GM12878 (cell line): Measurements from ENCODE around the gene BBOF1. TPM values are rescaled to one million over a fixed set of nuclear protein-coding genes. Genes with fewer than 3 reads are reported as not detected.

ENCODE experiments used
- ASH2L ChIP-seq: fragments of 300-600, 200-600 bp; sonication (generic); IDR thresholded peaks from 2 replicates; pipeline ENCODE4 v1.6.1; 2017; ENCODE audit warnings: low read depth, mild to moderate bottlenecking, borderline replicate concordance
- BCL11A ChIP-seq: IDR thresholded peaks from 2 replicates; pipeline ENCODE4 v1.6.1; 2011; ENCODE audit warnings: low read depth, low read length
- BRCA1 ChIP-seq: IDR thresholded peaks from 2 replicates; pipeline ENCODE4 v1.6.1; 2011; ENCODE audit warnings: low read depth, low read length, improper control_type of control experiment
- EGR1 ChIP-seq, 2 experiments: IDR thresholded peaks; 1 replicate in 1 of 2; 2 replicates in 1 of 2; pipeline ENCODE4 v1.6.1; 2011 to 2012; ENCODE audit warnings: low read depth in 2 of 2, low read length in 2 of 2, borderline replicate concordance in 1 of 2, mild to moderate bottlenecking in 1 of 2, moderate library complexity in 1 of 2
- EP300 ChIP-seq, 2 experiments: fragments of 150-350 bp in 1 of 2; IDR thresholded peaks; 2 replicates each; pipeline ENCODE4 v1.6.1; 2011 to 2012; ENCODE audit warnings: low read depth in 2 of 2, low read length in 2 of 2, borderline replicate concordance in 1 of 2, improper control_type of control experiment in 1 of 2, inconsistent platforms in 1 of 2; ENCODE audit not compliant: control insufficient read depth in 1 of 2
- GABPA ChIP-seq: IDR thresholded peaks from 2 replicates; pipeline ENCODE4 v1.6.1; 2014; ENCODE audit warnings: antibody characterized with exemption, low read depth, mild to moderate bottlenecking, inconsistent platforms
- GATAD2B ChIP-seq: fragments of 450-650 bp; conservative IDR thresholded peaks from 2 replicates; pipeline ENCODE4 v1.6.1; 2017; ENCODE audit warnings: low read depth, mild to moderate bottlenecking, moderate library complexity
- IKZF1 ChIP-seq: fragments of 450-650 bp; conservative IDR thresholded peaks from 2 replicates; pipeline ENCODE4 v1.6.1; 2017; ENCODE audit warnings: antibody characterized with exemption, mild to moderate bottlenecking
- LARP7 ChIP-seq: fragments of 450-650 bp; IDR thresholded peaks from 2 replicates; pipeline ENCODE4 v1.6.1; 2017; ENCODE audit warnings: mild to moderate bottlenecking
- MTA3 ChIP-seq: IDR thresholded peaks from 2 replicates; pipeline ENCODE4 v1.6.1; 2012; ENCODE audit warnings: low read length, inconsistent platforms, borderline replicate concordance
- NBN ChIP-seq: fragments of 450-650 bp; IDR thresholded peaks from 2 replicates; pipeline ENCODE4 v1.6.1; 2016
- NFYA ChIP-seq: IDR thresholded peaks from 2 replicates; pipeline ENCODE4 v1.6.1; 2011; ENCODE audit warnings: low read depth, mild to moderate bottlenecking, low read length, improper control_type of control experiment, borderline replicate concordance
- NRF1 ChIP-seq: conservative IDR thresholded peaks from 2 replicates; pipeline ENCODE4 v1.6.1; 2011; ENCODE audit warnings: mild to moderate bottlenecking, low read depth, low read length, improper control_type of control experiment
- PAX8 ChIP-seq: fragments of 450-650 bp; IDR thresholded peaks from 2 replicates; pipeline ENCODE4 v1.6.1; 2017; ENCODE audit warnings: mild to moderate bottlenecking, moderate library complexity
- POLR2A ChIP-seq: IDR thresholded peaks from 2 replicates; pipeline ENCODE4 v1.6.1; 2011; ENCODE audit warnings: low read depth, mild to moderate bottlenecking, low read length
- POLR2AphosphoS2 ChIP-seq: IDR thresholded peaks from 2 replicates; pipeline ENCODE4 v1.6.1; 2011; ENCODE audit warnings: low read depth, mild to moderate bottlenecking, low read length, improper control_type of control experiment, moderate library complexity
- RB1 ChIP-seq: fragments of 450-650 bp; formaldehyde crosslinking; IDR thresholded peaks from 2 replicates; pipeline ENCODE4 v1.6.1; 2017; ENCODE audit warnings: mild to moderate bottlenecking, borderline replicate concordance
- RELA ChIP-seq: fragments of 450-650 bp; IDR thresholded peaks from 2 replicates; pipeline ENCODE4 v1.8.0; 2014; ENCODE audit warnings: borderline replicate concordance; ENCODE audit not compliant: partially characterized antibody
- TBL1XR1 ChIP-seq: IDR thresholded peaks from 2 replicates; pipeline ENCODE4 v1.6.1; 2012; ENCODE audit warnings: low read depth, low read length, improper control_type of control experiment
- TCF3 ChIP-seq: IDR thresholded peaks from 2 replicates; pipeline ENCODE4 v1.6.1; 2012; ENCODE audit warnings: low read depth, mild to moderate bottlenecking, low read length, borderline replicate concordance; ENCODE audit not compliant: insufficient read depth
- TCF7 ChIP-seq: IDR thresholded peaks from 2 replicates; pipeline ENCODE4 v1.6.1; 2014; ENCODE audit warnings: antibody characterized with exemption, borderline replicate concordance
- ZBED1 ChIP-seq: IDR thresholded peaks from 2 replicates; pipeline ENCODE4 v1.6.1; 2016; ENCODE audit warnings: borderline replicate concordance
- ZNF24 ChIP-seq: fragments of 450-650 bp; IDR thresholded peaks from 2 replicates; pipeline ENCODE4 v1.6.1; 2017; ENCODE audit warnings: antibody characterized with exemption, mild to moderate bottlenecking
- ZNF622 ChIP-seq: fragments of 450-650 bp; IDR thresholded peaks from 2 replicates; pipeline ENCODE4 v1.6.1; 2017; ENCODE audit warnings: mild to moderate bottlenecking, inconsistent platforms
- polyA plus RNA-seq, 11 experiments: library from polyadenylated mRNA; depleted of rRNA in 4 of 11; unstranded in 6 of 11; stranded (reverse) in 5 of 11; fragments of >200 nt; fragmentation: Nextera tagmentation in 4 of 11; fragmentation: Illumina TruSeq in 1 of 11; extraction: Ambion mirVana in 4 of 11; extraction: Trizol in 1 of 11; gene quantifications; 1 replicate in 1 of 11; 2 replicates in 10 of 11; pipeline versions ENCODE4 v1.2.1 to v1.2.3, GENCODE V29; 2011 to 2016; ENCODE audit warnings: inconsistent platforms in 2 of 11, missing spikeins in 2 of 11, low read depth in 1 of 11
- total RNA-seq, 4 experiments: library from RNA; depleted of rRNA in 3 of 4; stranded (reverse); fragments of >200 nt in 3 of 4; fragmentation: Illumina TruSeq in 1 of 4; extraction: Trizol in 1 of 4; gene quantifications; 2 replicates each; pipeline versions ENCODE4 v1.2.1 to v1.2.3, GENCODE V29; 2013 to 2021
- TF ChIP-seq, protein P1 (sequence below): fragments of 450-650 bp; IDR thresholded peaks from 2 replicates; pipeline ENCODE4 v1.6.1; 2018; ENCODE audit warnings: borderline replicate concordance, mild to moderate bottlenecking; ENCODE audit not compliant: partially characterized antibody
- TF ChIP-seq, protein P2 (sequence below): IDR thresholded peaks from 2 replicates; pipeline ENCODE4 v1.6.1; 2011; ENCODE audit warnings: borderline replicate concordance, low read depth, mild to moderate bottlenecking, moderate library complexity, mixed read lengths, low read length; ENCODE audit not compliant: insufficient read depth; ENCODE audit errors: extremely low read length
- TF ChIP-seq, protein P3 (sequence below): fragments of 450-650 bp; IDR thresholded peaks from 2 replicates; pipeline ENCODE4 v1.6.1; 2017; ENCODE audit warnings: mild to moderate bottlenecking, low read depth, inconsistent platforms; ENCODE audit not compliant: poor library complexity, severe bottlenecking

Gene BBOF1
- total and polyA plus RNA-seq, 10 of the 15 experiments (the other 5 are each of a cell fraction or from before 2014, with no cell fraction given), result 0.50 to 2.6 (median 0.79) TPM

DNA sequence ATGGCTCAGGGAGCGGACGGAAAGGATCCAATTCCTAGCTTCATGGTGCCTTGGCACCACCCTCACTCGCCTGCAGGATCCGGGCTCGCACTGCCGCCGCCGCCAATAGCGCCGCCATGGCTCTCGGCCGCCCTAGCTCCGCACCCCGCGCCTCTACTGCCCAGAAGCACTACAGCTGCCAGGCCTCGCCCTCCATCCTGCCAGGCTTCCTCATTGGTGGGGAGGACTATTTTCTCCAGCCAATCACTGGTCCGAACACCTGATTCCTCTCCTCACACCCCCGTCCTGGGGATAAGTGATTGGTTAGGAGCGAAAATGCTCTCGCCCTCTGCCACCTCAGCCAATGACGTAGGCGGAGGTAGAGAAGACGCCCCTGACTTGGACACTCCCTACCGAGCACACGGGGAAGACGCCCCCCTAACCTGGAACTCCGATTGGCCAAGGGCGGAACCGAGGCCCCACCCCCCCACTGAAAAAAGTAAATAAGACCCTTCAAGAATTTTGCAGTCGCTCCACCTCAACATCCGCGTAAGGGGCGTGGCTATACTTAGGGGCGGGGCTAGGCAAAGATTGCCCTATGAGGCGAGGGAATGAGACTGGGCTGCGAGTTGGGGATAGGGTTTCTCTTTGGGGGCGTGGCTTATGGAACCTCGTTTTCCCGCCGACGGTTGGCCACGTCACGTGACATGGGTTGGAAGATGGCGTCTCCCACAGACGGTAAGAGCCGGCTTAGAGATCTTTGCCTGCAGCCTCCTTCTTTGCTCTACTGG, 65.3 kb downstream of the BBOF1 start, which contains the start of the genes ALDH6A1 and LIN52 (continued):
- TF ChIP-seq, protein P1, sequence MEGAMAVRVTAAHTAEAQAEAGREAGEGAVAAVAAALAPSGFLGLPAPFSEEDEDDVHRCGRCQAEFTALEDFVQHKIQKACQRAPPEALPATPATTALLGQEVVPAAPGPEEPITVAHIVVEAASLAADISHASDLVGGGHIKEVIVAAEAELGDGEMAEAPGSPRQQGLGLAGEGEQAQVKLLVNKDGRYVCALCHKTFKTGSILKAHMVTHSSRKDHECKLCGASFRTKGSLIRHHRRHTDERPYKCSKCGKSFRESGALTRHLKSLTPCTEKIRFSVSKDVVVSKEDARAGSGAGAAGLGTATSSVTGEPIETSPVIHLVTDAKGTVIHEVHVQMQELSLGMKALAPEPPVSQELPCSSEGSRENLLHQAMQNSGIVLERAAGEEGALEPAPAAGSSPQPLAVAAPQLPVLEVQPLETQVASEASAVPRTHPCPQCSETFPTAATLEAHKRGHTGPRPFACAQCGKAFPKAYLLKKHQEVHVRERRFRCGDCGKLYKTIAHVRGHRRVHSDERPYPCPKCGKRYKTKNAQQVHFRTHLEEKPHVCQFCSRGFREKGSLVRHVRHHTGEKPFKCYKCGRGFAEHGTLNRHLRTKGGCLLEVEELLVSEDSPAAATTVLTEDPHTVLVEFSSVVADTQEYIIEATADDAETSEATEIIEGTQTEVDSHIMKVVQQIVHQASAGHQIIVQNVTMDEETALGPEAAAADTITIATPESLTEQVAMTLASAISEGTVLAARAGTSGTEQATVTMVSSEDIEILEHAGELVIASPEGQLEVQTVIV, result peak; percentile 20
- TF ChIP-seq ZBED1 (no peak), GABPA (no peak), ZNF24 (no peak), ZNF622 (no peak), RB1 (peak; percentile 96; the same call in 1 of the 2 replicates), EP300 (IDR thresholded peaks at IDR 0.05; ENCODE audit: borderline replicate concordance in 1 of 2, control insufficient read depth in 1 of 2, low read depth in 2 of 2, low read length in 2 of 2) (no peak), EGR1 (IDR thresholded peaks at IDR 0.05; ENCODE audit: borderline replicate concordance in 1 of 2, low read depth in 2 of 2, low read length in 2 of 2) (peak in 1 of 2 experiments; percentile 67; a peak in 1 of 3 replicates), PAX8 (no peak), IKZF1 (no peak), TCF3 (no peak), LARP7 (no peak), NBN (peak; percentile 87), BCL11A (no peak), TBL1XR1 (no peak), POLR2AphosphoS2 (no peak), POLR2A (peak; percentile 92), ASH2L (no peak), MTA3 (no peak), TCF7 (no peak), GATAD2B (0 out of 2 replicates have a peak, but pooled peaks have one; percentile 4), RELA (no peak), BRCA1 (no peak), NFYA (peak; percentile 29), NRF1 (no peak)
- TF ChIP-seq, protein P2, sequence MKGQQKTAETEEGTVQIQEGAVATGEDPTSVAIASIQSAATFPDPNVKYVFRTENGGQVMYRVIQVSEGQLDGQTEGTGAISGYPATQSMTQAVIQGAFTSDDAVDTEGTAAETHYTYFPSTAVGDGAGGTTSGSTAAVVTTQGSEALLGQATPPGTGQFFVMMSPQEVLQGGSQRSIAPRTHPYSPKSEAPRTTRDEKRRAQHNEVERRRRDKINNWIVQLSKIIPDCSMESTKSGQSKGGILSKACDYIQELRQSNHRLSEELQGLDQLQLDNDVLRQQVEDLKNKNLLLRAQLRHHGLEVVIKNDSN, result peak; percentile 92
- TF ChIP-seq, protein P3, sequence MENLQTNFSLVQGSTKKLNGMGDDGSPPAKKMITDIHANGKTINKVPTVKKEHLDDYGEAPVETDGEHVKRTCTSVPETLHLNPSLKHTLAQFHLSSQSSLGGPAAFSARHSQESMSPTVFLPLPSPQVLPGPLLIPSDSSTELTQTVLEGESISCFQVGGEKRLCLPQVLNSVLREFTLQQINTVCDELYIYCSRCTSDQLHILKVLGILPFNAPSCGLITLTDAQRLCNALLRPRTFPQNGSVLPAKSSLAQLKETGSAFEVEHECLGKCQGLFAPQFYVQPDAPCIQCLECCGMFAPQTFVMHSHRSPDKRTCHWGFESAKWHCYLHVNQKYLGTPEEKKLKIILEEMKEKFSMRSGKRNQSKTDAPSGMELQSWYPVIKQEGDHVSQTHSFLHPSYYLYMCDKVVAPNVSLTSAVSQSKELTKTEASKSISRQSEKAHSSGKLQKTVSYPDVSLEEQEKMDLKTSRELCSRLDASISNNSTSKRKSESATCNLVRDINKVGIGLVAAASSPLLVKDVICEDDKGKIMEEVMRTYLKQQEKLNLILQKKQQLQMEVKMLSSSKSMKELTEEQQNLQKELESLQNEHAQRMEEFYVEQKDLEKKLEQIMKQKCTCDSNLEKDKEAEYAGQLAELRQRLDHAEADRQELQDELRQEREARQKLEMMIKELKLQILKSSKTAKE, result peak; percentile 69
